HG03460 (cell line): ENCODE measurements around the gene TMEM52.

ENCODE experiments used
- ATAC-seq: cut with Tn5 transposase; IDR thresholded peaks from one replicate; pipeline ENCODE4 v1.9.1; 2021; ENCODE audit not compliant: unreplicated experiment

TMEM52 gene

GRCh38 chr1:1914971-1915692 lies 3.9 kb downstream of the TMEM52 start, which contains the start of gene CALML6:
CALML6 (plus strand) TSS chr1:1915260; CDS start chr1:1915281, 21 bp downstream.
- no peak for ATAC-seq

- no peak for ATAC-seq
Measured at GRCh38 chr1:1914101-1914970, 4.7 kb downstream of the TMEM52 start.

- ATAC-seq = no peak
Measured at GRCh38 chr1:1911350-1912041, 7.6 kb downstream of the TMEM52 start.

- ATAC-seq = no peak
Measured at GRCh38 chr1:1910651-1911331, 8.3 kb downstream of the TMEM52 start.

GRCh38 chr1:1910033-1910465 lies 9.0 kb downstream of the TMEM52 start:
- no peak for ATAC-seq

- ATAC-seq = peak; percentile 8
Measured at GRCh38 chr1:1908506-1908791, 10.6 kb downstream of the TMEM52 start.

GRCh38 chr1:1907098-1907736 lies 11.9 kb downstream of the TMEM52 start:
- ATAC-seq = no peak

GRCh38 chr1:1906185-1907097 lies 12.6 kb downstream of the TMEM52 start:
- ATAC-seq = no peak

GRCh38 chr1:1903224-1903623 lies 15.9 kb downstream of the TMEM52 start:
- no peak for ATAC-seq

GRCh38 chr1:1901641-1902294 lies 17.3 kb downstream of the TMEM52 start:
- no peak for ATAC-seq

GRCh38 chr1:1900883-1901640 lies 18.0 kb downstream of the TMEM52 start:
- no peak for ATAC-seq

- no peak for ATAC-seq
Measured at GRCh38 chr1:1899967-1900327, 19.1 kb downstream of the TMEM52 start.

GRCh38 chr1:1899266-1899966 lies 19.7 kb downstream of the TMEM52 start:
- no peak for ATAC-seq

- ATAC-seq = no peak
Measured at GRCh38 chr1:1898246-1898933, 20.7 kb downstream of the TMEM52 start.

- ATAC-seq = no peak
Measured at GRCh38 chr1:1895456-1896336, 23.4 kb downstream of the TMEM52 start.

- no peak for ATAC-seq
Measured at GRCh38 chr1:1895060-1895418, 24.0 kb downstream of the TMEM52 start.
